ENCODE results near the gene SACM1L.

DNA sequence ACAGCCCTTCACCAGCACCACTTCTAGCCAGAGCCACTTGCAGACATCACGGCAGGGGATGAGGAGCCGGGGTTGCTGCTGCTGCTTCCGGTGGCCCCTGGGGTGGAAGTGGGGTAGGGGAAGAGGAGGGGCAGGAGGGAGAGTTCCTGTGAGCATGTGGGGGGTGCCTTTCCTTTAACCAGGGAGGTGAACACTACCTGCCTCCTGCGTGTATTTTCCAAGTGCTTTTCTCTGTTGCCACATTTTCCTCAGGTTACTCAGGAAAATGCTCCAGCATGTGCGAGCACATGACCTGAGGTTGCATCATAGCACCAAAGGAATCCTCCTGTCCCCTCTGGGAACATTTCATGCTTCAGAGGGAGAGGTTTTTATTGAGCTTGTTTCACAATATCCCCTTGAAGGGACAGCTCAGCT, 12.2 kb upstream of the SACM1L start:
- TF ChIP-seq, protein P1, sequence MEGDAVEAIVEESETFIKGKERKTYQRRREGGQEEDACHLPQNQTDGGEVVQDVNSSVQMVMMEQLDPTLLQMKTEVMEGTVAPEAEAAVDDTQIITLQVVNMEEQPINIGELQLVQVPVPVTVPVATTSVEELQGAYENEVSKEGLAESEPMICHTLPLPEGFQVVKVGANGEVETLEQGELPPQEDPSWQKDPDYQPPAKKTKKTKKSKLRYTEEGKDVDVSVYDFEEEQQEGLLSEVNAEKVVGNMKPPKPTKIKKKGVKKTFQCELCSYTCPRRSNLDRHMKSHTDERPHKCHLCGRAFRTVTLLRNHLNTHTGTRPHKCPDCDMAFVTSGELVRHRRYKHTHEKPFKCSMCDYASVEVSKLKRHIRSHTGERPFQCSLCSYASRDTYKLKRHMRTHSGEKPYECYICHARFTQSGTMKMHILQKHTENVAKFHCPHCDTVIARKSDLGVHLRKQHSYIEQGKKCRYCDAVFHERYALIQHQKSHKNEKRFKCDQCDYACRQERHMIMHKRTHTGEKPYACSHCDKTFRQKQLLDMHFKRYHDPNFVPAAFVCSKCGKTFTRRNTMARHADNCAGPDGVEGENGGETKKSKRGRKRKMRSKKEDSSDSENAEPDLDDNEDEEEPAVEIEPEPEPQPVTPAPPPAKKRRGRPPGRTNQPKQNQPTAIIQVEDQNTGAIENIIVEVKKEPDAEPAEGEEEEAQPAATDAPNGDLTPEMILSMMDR (IDR thresholded peaks at IDR 0.05), result no peak
- no peak for TF ChIP-seq POLR2AphosphoS5 (IDR thresholded peaks at IDR 0.05; ENCODE audit: low read depth, low read length)

Data from Panc1 (cell line).